ENCODE results near the gene CFAP52. TPM values are rescaled to one million over a fixed set of nuclear protein-coding genes. Genes with fewer than 3 reads are reported as not detected.

The CFAP52 gene
- total RNA-seq, 1 experiment from 2014 or later = 0.47 TPM

DNA sequence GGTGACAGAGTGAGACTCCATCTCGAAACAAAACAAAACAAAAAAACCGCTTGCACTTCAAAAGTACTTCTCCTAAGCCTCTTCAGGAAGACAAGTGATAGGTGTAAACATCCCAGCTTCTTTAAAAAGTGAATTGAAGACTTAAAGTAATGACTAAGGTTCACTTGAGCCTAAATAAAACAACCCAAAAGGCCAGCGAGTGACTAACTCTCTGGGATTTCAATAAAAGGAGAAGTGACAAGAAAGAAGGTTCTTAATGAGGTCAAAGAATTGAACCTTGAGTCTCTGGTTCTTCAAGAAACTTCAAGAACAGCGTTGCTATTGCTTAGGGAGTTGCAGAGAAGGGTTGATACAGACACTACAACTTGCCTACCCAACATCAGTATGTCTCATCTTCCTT is 43.0 kb upstream of the CFAP52 start:
- no peak overlapping the region for H2AFZ ChIP-seq (ENCODE audit: low read length)
- TF ChIP-seq EZH2phosphoT487 (IDR thresholded peaks at IDR 0.05; ENCODE audit: borderline replicate concordance, low read length) (no peak), EZH2 (IDR thresholded peaks at IDR 0.05; ENCODE audit: low read length, unreplicated experiment) (no peak)
- TF ChIP-seq, protein P1, sequence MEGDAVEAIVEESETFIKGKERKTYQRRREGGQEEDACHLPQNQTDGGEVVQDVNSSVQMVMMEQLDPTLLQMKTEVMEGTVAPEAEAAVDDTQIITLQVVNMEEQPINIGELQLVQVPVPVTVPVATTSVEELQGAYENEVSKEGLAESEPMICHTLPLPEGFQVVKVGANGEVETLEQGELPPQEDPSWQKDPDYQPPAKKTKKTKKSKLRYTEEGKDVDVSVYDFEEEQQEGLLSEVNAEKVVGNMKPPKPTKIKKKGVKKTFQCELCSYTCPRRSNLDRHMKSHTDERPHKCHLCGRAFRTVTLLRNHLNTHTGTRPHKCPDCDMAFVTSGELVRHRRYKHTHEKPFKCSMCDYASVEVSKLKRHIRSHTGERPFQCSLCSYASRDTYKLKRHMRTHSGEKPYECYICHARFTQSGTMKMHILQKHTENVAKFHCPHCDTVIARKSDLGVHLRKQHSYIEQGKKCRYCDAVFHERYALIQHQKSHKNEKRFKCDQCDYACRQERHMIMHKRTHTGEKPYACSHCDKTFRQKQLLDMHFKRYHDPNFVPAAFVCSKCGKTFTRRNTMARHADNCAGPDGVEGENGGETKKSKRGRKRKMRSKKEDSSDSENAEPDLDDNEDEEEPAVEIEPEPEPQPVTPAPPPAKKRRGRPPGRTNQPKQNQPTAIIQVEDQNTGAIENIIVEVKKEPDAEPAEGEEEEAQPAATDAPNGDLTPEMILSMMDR (conservative IDR thresholded peaks at IDR 0.05; ENCODE audit: low read depth, low read length) = no peak
- no TSS peak for BruUV-seq (replicated peaks)
- ATAC-seq (no peak), DNase-seq (no peak)
- H3K79me2 ChIP-seq (ENCODE audit: low read length) = no peaks in the 10 kb centered on the region
- H3F3A ChIP-seq (ENCODE audit: low read length, unreplicated experiment) = no peaks in the 10 kb centered on the region
- H3K9me2 ChIP-seq (replicated peaks; ENCODE audit: low read length) = no peaks in the 10 kb centered on the region
- no peaks in the 10 kb centered on the region for H3K27me3 ChIP-seq (ENCODE audit: low read length)
- H3K36me3 ChIP-seq (ENCODE audit: low read depth, low read length) = no peaks in the 10 kb centered on the region
- no peak overlapping the region for H3K4me2 ChIP-seq (ENCODE audit: low read length)
- H3K9me3 ChIP-seq (ENCODE audit: low read length) = no peaks in the 10 kb centered on the region
- ChIA-PET POLR2A (ENCODE audit: unreplicated experiment) (no interaction called here), CTCF (no interaction called here)
- H3K9ac ChIP-seq (ENCODE audit: low read length) = no peak overlapping the region
- H3K27ac ChIP-seq (ENCODE audit: low read length) = no peak overlapping the region
- no peaks in the 10 kb centered on the region for H4K20me1 ChIP-seq (ENCODE audit: low read length)
- no peaks in the 10 kb centered on the region for H3K4me1 ChIP-seq (ENCODE audit: insufficient read depth, low read length)
- intact Hi-C loops (cut with micrococcal nuclease) = no loop called here
- H3K4me3 ChIP-seq (ENCODE audit: low read length) = no peak overlapping the region

DNA sequence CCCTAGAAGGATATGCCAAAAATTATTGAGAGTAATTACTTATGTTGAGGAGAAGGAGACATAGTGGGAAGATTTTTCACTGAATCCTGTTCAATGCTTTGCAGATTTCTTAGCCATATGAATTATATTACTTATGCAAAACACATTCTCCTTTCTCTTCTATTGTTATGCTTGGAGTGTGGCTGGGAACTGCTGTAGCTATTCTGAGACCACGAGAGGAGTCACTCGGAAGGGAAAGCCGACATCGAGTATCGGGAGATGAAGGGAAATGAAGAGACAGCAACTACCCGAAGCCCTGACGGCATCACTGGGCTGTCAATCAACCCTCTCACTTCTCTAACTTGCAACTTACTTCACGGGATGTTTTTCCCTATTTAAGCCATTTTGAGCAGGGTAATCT is 40.4 kb upstream of the CFAP52 start:
- H3K27me3 ChIP-seq (ENCODE audit: low read length) = no peaks in the 10 kb centered on the region

DNA sequence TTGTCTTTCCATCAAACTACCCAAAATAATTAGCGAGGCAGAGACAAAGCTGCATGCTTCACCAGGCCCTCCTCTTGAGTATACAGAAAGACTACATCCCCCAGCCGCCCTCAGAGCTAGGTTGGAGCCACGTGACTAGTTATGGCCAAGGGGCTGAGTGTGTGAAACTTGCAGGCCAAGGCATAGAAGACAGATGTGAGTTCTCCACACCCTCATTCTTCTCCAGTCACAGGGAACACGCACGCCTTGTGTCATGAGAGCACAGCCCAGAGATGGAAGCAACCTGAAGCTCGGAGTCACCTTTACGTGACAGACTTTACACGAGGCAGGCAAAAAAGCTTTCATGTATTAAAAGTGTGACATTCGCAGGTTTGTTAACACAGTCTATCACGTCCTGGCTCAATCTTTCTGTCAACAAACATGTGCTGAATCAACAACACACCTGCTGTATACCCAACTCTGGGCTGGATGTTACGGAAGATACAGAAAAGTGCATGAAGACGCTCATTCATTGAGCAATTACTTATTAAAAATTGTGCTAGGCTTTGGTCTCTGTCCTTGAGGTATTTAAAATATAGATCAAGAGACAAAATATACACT is 39.2 kb upstream of the CFAP52 start:
- Histone ChIP-seq H2AFZ (ENCODE audit: low read length) (no peak overlapping the region), H3K4me2 (ENCODE audit: low read length) (no peak overlapping the region), H3F3A (ENCODE audit: low read length, unreplicated experiment) (no peaks in the 10 kb centered on the region), H3K27me3 (ENCODE audit: low read length) (no peaks in the 10 kb centered on the region), H3K9me3 (ENCODE audit: low read length) (no peaks in the 10 kb centered on the region), H4K20me1 (ENCODE audit: low read length) (no peaks in the 10 kb centered on the region), H3K4me3 (ENCODE audit: low read length) (no peak overlapping the region), H3K27ac (ENCODE audit: low read length) (no peak overlapping the region), H3K36me3 (ENCODE audit: low read depth, low read length) (no peaks in the 10 kb centered on the region), H3K9ac (ENCODE audit: low read length) (no peak overlapping the region), H3K9me2 (replicated peaks; ENCODE audit: low read length) (no peaks in the 10 kb centered on the region), H3K79me2 (ENCODE audit: low read length) (no peaks in the 10 kb centered on the region), H3K4me1 (ENCODE audit: insufficient read depth, low read length) (no peaks in the 10 kb centered on the region)
- DNase-seq (no peak), ATAC-seq (no peak)
- intact Hi-C loops (cut with micrococcal nuclease) = no loop called here
- TF ChIP-seq EZH2phosphoT487 (IDR thresholded peaks at IDR 0.05; ENCODE audit: borderline replicate concordance, low read length) (no peak), EZH2 (IDR thresholded peaks at IDR 0.05; ENCODE audit: low read length, unreplicated experiment) (no peak)
- TF ChIP-seq, protein P1 (conservative IDR thresholded peaks at IDR 0.05; ENCODE audit: low read depth, low read length) = no peak
- ChIA-PET CTCF (no interaction called here), POLR2A (ENCODE audit: unreplicated experiment) (no interaction called here)
- BruUV-seq (replicated peaks) = no TSS peak

More for the DNA sequence above, 40.4 kb upstream of the CFAP52 start:
- ATAC-seq = no peak
- BruUV-seq (replicated peaks) = no TSS peak
- Histone ChIP-seq H3K36me3 (ENCODE audit: low read depth, low read length) (no peaks in the 10 kb centered on the region), H2AFZ (ENCODE audit: low read length) (no peak overlapping the region), H3K9me2 (replicated peaks; ENCODE audit: low read length) (no peaks in the 10 kb centered on the region), H3F3A (ENCODE audit: low read length, unreplicated experiment) (no peaks in the 10 kb centered on the region), H3K4me1 (ENCODE audit: insufficient read depth, low read length) (no peaks in the 10 kb centered on the region), H4K20me1 (ENCODE audit: low read length) (no peaks in the 10 kb centered on the region), H3K4me3 (ENCODE audit: low read length) (no peak overlapping the region), H3K4me2 (ENCODE audit: low read length) (no peak overlapping the region), H3K79me2 (ENCODE audit: low read length) (no peaks in the 10 kb centered on the region), H3K9ac (ENCODE audit: low read length) (no peak overlapping the region), H3K27ac (ENCODE audit: low read length) (no peak overlapping the region), H3K9me3 (ENCODE audit: low read length) (no peaks in the 10 kb centered on the region)
- intact Hi-C loops (cut with micrococcal nuclease) = no loop called here
- TF ChIP-seq, protein P1 (conservative IDR thresholded peaks at IDR 0.05; ENCODE audit: low read depth, low read length) = no peak
- TF ChIP-seq EZH2 (IDR thresholded peaks at IDR 0.05; ENCODE audit: low read length, unreplicated experiment) = no peak
- TF ChIP-seq EZH2phosphoT487 (IDR thresholded peaks at IDR 0.05; ENCODE audit: borderline replicate concordance, low read length) = no peak
- POLR2A ChIA-PET (ENCODE audit: unreplicated experiment) = no interaction called here
- CTCF ChIA-PET = no interaction called here
- no peak for DNase-seq
